Thyroid gland (tissue), 4 donors: ENCODE data around the gene PRKCE. TPM values are rescaled to one million over a fixed set of nuclear protein-coding genes. Genes with fewer than 3 reads are reported as not detected.
A peak's percentile ranks its signal among the peaks of the same experiment; 100 is the strongest.
"Not testable (repeated sequence)": the region's sequence is repeated elsewhere in the genome, so short reads cannot be mapped to it uniquely, and the experiment has no call there.

ENCODE experiments used
- DNase-seq, 2 donors: peaks; one replicate each; pipeline ENCODE4 v3.0.0-alpha.2; 2019
- H3K27ac ChIP-seq, 3 donors: fragments of 200-600 bp; sonication (generic); 1 replicate in 2 of 3; 2 replicates in 1 of 3; pipeline ENCODE4 v1.5.1; 2016 to 2019; ENCODE audit warnings: mild to moderate bottlenecking in 1 of 3, moderate library complexity in 1 of 3
- H3K27me3 ChIP-seq: fragments of 200-600 bp; sonication (generic); one replicate; pipeline ENCODE4 v1.5.1; 2019
- H3K36me3 ChIP-seq, 2 donors: fragments of 200-600 bp; sonication (generic); one replicate each; pipeline ENCODE4 v1.5.1; 2016 to 2019
- H3K4me1 ChIP-seq, 2 donors: fragments of 200-600 bp; sonication (generic); one replicate each; pipeline ENCODE4 v1.5.1; 2017 to 2019
- H3K4me3 ChIP-seq, 3 donors: fragments of 200-600 bp; sonication (generic); replicated peaks in 1 of 3; 1 replicate in 2 of 3; 2 replicates in 1 of 3; pipeline ENCODE4 v1.5.1; 2016; ENCODE audit warnings: mild to moderate bottlenecking in 1 of 3
- H3K9me3 ChIP-seq: fragments of 200-600 bp; sonication (generic); one replicate; pipeline ENCODE4 v1.5.1; 2017
- POLR2A ChIP-seq, 2 donors: fragments of 450-650 bp; IDR thresholded peaks; one replicate each; pipeline ENCODE4 v1.6.1; 2017; ENCODE audit warnings: antibody characterized with exemption in 2 of 2, mild to moderate bottlenecking in 2 of 2, moderate library complexity in 1 of 2
- WGBS, 2 donors: methylation state at CpG; one replicate each; pipeline ENCODE4 v1.1.5; 2017; 5-methylcytosine and 5-hydroxymethylcytosine counted together
- intact Hi-C: fragments of 100-400 bp; cut with DNase I; formaldehyde crosslinking; loops from one replicate; pipeline ENCODE4 v1.15.1; 2023
- total RNA-seq, 4 donors: library from RNA; depleted of rRNA; stranded (reverse); fragments of >200 nt; gene quantifications; one replicate each; pipeline ENCODE4 v1.2.3, GENCODE V29; 2016
- TF ChIP-seq, protein P1 (sequence below), 6 experiments: fragments of 200-600 bp in 3 of 6; fragments of 450-650 bp in 3 of 6; sonication (generic) in 3 of 6; IDR thresholded peaks; one replicate each; pipeline ENCODE4 v1.5.1; 2016 to 2019; ENCODE audit warnings: antibody characterized with exemption in 6 of 6, mild to moderate bottlenecking in 2 of 6, inconsistent platforms in 1 of 6, moderate library complexity in 1 of 6

PRKCE gene
- total RNA-seq, 4 donors from 2014 or later = 8.4 to 35.3 (median 15.2) TPM

DNA sequence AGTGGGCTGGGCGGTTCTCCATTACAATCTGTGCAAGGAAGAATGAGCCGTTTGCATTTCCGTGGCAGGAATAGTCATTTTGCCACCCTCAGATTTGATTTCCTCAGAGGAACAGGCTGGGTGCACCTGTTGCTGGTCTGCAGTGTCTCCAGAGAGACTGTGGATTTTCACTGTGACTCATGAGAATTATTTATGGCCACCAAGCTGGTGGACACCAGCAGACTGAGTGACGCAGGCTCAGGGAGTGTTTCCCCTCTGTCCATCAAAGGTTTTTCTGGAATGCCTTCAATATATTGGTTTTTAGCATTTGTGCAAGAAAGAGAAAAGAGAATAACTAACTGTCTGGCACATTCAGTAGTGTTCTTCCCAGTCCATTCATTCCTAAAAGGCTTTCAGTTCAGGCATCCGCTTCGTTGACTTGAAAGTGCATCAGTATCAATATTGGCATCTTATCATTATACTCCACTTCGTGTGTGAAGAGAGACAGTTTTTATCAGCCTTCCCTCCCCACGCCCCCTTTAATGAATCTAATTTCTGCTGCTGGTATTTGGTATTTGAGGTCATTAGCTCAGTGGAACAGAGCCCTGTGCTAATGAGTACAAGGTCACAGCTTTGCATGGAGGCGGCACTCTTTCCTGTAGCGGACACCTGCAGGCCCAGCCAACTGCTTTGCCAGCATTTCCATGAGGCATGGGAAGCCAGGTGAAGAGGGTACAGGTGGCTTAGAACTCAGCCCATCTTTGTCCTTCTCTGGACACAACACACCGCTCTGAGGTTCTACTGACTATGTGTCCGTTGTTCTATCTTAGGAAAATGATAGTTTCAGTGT is 39.9 kb downstream of the PRKCE start:
- Histone ChIP-seq H3K9me3 (no peaks in the 10 kb centered on the region), H3K27ac (no peak overlapping the region), H3K4me3 (no peak overlapping the region), H3K36me3 (no peaks in the 10 kb centered on the region), H3K4me1 (peaks cover 0 to 8% of the 10 kb centered on the region in 2 donors), H3K27me3 (no peaks in the 10 kb centered on the region)
- peak; percentile 23 to 26 for DNase-seq
- TF ChIP-seq POLR2A (IDR thresholded peaks at IDR 0.05) = no peak
- TF ChIP-seq, protein P1, sequence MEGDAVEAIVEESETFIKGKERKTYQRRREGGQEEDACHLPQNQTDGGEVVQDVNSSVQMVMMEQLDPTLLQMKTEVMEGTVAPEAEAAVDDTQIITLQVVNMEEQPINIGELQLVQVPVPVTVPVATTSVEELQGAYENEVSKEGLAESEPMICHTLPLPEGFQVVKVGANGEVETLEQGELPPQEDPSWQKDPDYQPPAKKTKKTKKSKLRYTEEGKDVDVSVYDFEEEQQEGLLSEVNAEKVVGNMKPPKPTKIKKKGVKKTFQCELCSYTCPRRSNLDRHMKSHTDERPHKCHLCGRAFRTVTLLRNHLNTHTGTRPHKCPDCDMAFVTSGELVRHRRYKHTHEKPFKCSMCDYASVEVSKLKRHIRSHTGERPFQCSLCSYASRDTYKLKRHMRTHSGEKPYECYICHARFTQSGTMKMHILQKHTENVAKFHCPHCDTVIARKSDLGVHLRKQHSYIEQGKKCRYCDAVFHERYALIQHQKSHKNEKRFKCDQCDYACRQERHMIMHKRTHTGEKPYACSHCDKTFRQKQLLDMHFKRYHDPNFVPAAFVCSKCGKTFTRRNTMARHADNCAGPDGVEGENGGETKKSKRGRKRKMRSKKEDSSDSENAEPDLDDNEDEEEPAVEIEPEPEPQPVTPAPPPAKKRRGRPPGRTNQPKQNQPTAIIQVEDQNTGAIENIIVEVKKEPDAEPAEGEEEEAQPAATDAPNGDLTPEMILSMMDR (IDR thresholded peaks at IDR 0.05) = no peak
- intact Hi-C loops = no loop called here
- 79% methylated on average over 12 of the region's 12 CpGs for WGBS, 2 donors

DNA sequence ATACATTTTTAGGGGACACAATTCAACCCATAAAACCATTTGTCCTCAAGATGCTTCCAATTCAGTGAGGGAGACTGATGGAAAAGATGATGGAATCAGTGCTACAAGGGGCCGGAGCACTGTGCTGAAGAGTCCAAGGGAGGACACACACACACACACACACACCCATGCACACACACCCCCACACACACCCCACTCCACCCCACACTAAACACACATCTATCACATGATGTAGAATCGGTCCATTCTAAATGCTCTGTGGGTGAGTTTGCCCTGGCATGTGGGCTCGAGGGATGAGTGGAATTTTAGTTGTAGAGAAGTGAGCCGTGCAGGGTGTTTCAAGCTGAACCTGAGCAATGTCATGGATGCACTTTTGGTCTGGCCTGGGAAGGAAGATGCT is 41.1 kb downstream of the PRKCE start:
- Histone ChIP-seq H3K27me3 (no peaks in the 10 kb centered on the region), H3K36me3 (no peaks in the 10 kb centered on the region), H3K27ac (no peak overlapping the region), H3K4me1 (peaks cover 0 to 8% of the 10 kb centered on the region in 2 donors), H3K4me3 (no peak overlapping the region), H3K9me3 (no peaks in the 10 kb centered on the region)
- DNase-seq = no peak
- intact Hi-C loops = no loop called here
- WGBS, 2 donors = 97 to 99% methylated on average over 4 of the region's 4 CpGs
- TF ChIP-seq, protein P1 (IDR thresholded peaks at IDR 0.05) = no peak
- no peak for TF ChIP-seq POLR2A (IDR thresholded peaks at IDR 0.05)

DNA sequence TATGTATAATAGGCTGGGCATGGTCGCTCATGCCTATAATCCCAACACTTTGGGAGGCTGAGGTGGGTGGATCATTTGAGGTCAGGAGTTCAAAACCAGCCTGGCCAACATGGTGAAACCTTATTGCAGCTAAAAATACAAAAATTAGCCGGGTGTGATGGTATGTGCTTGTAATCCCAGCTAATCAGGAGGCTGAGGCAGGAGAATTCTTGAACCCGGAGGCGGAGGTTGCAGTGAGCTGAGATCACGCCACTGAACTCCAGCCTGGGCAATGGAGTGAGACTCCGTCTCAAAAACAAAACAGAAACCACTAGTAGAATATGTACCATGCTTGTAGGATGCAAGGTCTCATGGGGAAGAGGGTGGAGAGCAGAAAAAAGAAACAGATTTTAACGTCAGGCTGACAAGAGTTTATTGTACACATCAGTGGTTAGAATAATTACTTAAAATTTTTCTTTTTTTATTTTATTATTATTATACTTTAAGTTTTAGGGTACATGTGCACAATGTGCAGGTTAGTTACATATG is 44.1 kb downstream of the PRKCE start:
- H3K4me3 ChIP-seq, DNase-seq, H3K4me1 ChIP-seq, H3K36me3 ChIP-seq, H3K9me3 ChIP-seq, H3K27me3 ChIP-seq, H3K27ac ChIP-seq, intact Hi-C loops: not testable (repeated sequence)
- 83 to 88% methylated on average over 7 of the region's 7 CpGs for WGBS, 2 donors

DNA sequence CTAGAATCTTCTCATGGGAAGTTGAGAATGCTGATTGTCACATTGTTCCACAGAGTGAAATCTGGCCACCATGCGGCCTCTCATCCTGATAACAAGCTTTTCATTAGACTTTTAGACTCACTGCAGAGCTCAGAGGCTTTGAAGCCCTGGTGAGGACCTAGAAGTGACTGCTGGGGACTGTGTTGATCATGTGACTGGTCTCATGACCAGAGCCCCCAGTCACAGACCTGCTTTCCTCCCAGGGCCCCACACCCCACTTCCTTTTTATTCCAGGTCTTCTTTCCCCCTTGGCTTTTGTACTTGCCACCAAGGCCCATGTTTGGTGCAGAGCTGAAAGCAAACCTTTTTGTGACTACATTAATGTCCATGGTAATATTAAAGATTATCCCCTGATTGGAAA is 45.2 kb downstream of the PRKCE start:
- Histone ChIP-seq H3K4me3 (no peak overlapping the region), H3K4me1 (no peaks in the 10 kb centered on the region), H3K27me3 (no peaks in the 10 kb centered on the region), H3K9me3 (no peaks in the 10 kb centered on the region), H3K36me3 (no peaks in the 10 kb centered on the region), H3K27ac (no peak overlapping the region)
- intact Hi-C loops = no loop called here
- DNase-seq = no peak
- no peak for TF ChIP-seq POLR2A (IDR thresholded peaks at IDR 0.05)
- TF ChIP-seq, protein P1 (IDR thresholded peaks at IDR 0.05) = no peak
- 100% methylated on average over 1 of the region's 1 CpG for WGBS, 2 donors

DNA sequence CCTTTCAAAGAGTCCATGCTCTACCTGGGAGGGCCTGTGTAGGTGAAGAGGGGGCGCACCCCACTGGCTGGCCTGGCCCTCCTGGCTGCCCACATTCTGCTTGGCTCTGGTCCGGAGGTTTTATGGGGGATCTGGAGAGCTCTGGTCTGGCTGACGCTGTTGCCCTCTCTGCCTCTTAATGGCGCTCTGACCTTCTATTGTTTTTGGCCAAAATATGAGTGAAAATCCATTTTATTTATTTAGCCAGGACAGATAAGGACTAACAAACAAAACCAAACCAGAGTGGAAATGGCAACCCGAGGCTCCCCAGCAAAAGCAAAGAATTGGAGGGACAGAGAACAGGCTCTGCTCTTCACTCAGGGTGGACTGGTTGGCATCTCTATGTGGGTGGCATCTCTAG is 45.7 kb downstream of the PRKCE start:
- no peak for TF ChIP-seq POLR2A (IDR thresholded peaks at IDR 0.05)
- TF ChIP-seq, protein P1 (IDR thresholded peaks at IDR 0.05) = no peak
- H3K4me3 ChIP-seq = no peak overlapping the region
- WGBS, 2 donors = 89 to 97% methylated on average over 5 of the region's 5 CpGs
- intact Hi-C loops = no loop called here
- H3K4me1 ChIP-seq = no peaks in the 10 kb centered on the region
- H3K9me3 ChIP-seq = no peaks in the 10 kb centered on the region
- H3K27me3 ChIP-seq = no peaks in the 10 kb centered on the region
- H3K36me3 ChIP-seq = no peaks in the 10 kb centered on the region
- DNase-seq = no peak
- no peak overlapping the region for H3K27ac ChIP-seq
